DND-41 (cell line): ENCODE results near the gene HTT.

Source experiments
- EZH2 ChIP-seq: IDR thresholded peaks from 3 replicates; pipeline ENCODE4 v1.6.1; 2012; ENCODE audit warnings: borderline replicate concordance, low read depth, mild to moderate bottlenecking, moderate library complexity, low read length, inconsistent platforms; ENCODE audit not compliant: severe bottlenecking
- TF ChIP-seq, protein P1 (sequence below): IDR thresholded peaks from 2 replicates; pipeline ENCODE4 v1.5.1; 2012; ENCODE audit warnings: borderline replicate concordance, low read length, moderate library complexity, mild to moderate bottlenecking; ENCODE audit not compliant: poor library complexity, severe bottlenecking; ENCODE audit errors: extremely low read depth

DNA sequence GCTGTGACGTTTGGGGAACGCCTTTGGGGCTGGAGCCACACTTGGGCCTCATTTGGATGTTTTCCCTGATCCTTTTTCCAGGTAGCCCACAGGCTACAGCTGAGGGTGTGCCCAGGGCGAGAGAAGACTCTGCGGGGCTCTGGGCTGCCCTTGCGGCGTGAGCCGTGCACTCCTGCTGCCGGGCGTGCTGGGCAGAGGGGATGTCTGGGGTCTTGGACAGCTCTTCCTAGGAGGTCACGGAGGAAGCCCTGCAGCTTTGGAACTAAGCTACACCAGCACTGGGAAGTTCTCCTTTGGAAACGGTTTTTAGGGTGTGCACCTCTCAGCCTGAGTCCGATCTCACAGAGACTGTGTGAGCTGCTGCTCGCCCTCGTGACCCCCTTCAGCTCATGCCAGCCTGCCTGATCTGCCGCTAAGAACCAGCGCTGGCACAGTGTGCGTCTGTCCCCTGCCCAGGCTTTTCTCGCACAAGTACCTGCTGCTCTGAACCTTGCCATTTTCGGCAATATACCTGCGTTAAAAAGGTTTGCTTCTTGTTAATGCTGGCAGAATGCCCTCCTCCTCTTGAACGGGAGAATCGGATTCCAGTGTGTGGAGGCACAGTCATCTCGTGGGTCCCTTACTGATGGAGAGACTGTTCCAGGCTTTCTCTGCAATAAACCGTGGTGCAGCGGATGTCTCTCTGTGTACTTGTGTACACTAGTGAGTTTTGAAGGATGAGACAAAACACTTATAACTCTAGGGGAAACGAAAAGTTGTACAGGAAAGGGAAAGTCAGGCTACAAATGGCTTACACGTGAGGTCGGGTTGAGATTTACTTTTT lies 188.8 kb downstream of the HTT start:
- TF ChIP-seq, protein P1, sequence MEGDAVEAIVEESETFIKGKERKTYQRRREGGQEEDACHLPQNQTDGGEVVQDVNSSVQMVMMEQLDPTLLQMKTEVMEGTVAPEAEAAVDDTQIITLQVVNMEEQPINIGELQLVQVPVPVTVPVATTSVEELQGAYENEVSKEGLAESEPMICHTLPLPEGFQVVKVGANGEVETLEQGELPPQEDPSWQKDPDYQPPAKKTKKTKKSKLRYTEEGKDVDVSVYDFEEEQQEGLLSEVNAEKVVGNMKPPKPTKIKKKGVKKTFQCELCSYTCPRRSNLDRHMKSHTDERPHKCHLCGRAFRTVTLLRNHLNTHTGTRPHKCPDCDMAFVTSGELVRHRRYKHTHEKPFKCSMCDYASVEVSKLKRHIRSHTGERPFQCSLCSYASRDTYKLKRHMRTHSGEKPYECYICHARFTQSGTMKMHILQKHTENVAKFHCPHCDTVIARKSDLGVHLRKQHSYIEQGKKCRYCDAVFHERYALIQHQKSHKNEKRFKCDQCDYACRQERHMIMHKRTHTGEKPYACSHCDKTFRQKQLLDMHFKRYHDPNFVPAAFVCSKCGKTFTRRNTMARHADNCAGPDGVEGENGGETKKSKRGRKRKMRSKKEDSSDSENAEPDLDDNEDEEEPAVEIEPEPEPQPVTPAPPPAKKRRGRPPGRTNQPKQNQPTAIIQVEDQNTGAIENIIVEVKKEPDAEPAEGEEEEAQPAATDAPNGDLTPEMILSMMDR: no peak
- no peak for TF ChIP-seq EZH2
